ENCODE measurements around the gene AFF3. TPM values are rescaled to one million over a fixed set of nuclear protein-coding genes. Genes with fewer than 3 reads are reported as not detected.

The AFF3 gene
- total RNA-seq, 1 experiment from 2014 or later = 0.61 TPM

- H3K9me3 ChIP-seq (ENCODE audit: control insufficient read depth in 1 of 2, insufficient read depth in 1 of 2, low read depth in 1 of 2, low read length in 2 of 2) = no peaks in the 10 kb centered on the region
- intact Hi-C loops (cut with micrococcal nuclease) = no loop called here
- H3K4me3 ChIP-seq (replicated peaks in 1 of 2; ENCODE audit: low read depth in 1 of 2, low read length in 2 of 2) = no peak overlapping the region
- ATAC-seq = no peak
- no peaks in the 10 kb centered on the region for H3K9me2 ChIP-seq (ENCODE audit: insufficient read depth)
- H4K20me1 ChIP-seq (ENCODE audit: insufficient read depth) = no peaks in the 10 kb centered on the region
- no peak overlapping the region for H2AFZ ChIP-seq (ENCODE audit: low read depth, low read length, poor library complexity, severe bottlenecking)
- TF ChIP-seq ELF1 (IDR thresholded peaks at IDR 0.05; ENCODE audit: borderline replicate concordance, low read depth) (no peak), ATF3 (IDR thresholded peaks at IDR 0.05) (no peak), JUND (IDR thresholded peaks at IDR 0.05) (no peak), YY1 (IDR thresholded peaks at IDR 0.05; ENCODE audit: extremely low read depth, insufficient replicate concordance, low read depth, low read length) (no peak), FOSL1 (IDR thresholded peaks at IDR 0.05; ENCODE audit: low read depth) (no peak), SIN3A (IDR thresholded peaks at IDR 0.05; ENCODE audit: low read depth) (no peak), RAD21 (IDR thresholded peaks at IDR 0.05; ENCODE audit: low read depth) (no peak), MAX (IDR thresholded peaks at IDR 0.05) (no peak), TCF7L2 (IDR thresholded peaks at IDR 0.05; ENCODE audit: borderline replicate concordance, extremely low read depth, insufficient read depth, insufficient read length) (no peak), CTCF (IDR thresholded peaks at IDR 0.05 in 2 of 3, conservative IDR thresholded peaks at IDR 0.05 in 1 of 3; ENCODE audit: borderline replicate concordance in 1 of 3, insufficient read depth in 1 of 3, low read depth in 2 of 3, low read length in 2 of 3) (no peak), SRF (IDR thresholded peaks at IDR 0.05; ENCODE audit: low read depth) (no peak), EZH2 (IDR thresholded peaks at IDR 0.05) (no peak), EGR1 (IDR thresholded peaks at IDR 0.05; ENCODE audit: low read depth) (no peak), ZNF274 (IDR thresholded peaks at IDR 0.05; ENCODE audit: low read depth, low read length) (no peak)
- no peaks in the 10 kb centered on the region for H3K36me3 ChIP-seq (ENCODE audit: control insufficient read depth in 1 of 2, insufficient read depth in 2 of 2, low read length in 2 of 2)
- CTCF ChIA-PET = no interaction called here
- no peak for DNase-seq (ENCODE audit: low read depth, low spot score)
- no peak overlapping the region for H3K9ac ChIP-seq (ENCODE audit: low read length)
- H3K27me3 ChIP-seq (ENCODE audit: insufficient read depth, low read length) = peaks cover 15% of the 10 kb centered on the region
- RAD21 ChIA-PET (ENCODE audit: low non-redundant PET in 1 of 2, low total read pairs in 2 of 2, uncharacterized antibody in 2 of 2, unreplicated experiment in 2 of 2) = no interaction called here
- H3K27ac ChIP-seq (ENCODE audit: low read depth, low read length) = no peak overlapping the region
- no peaks in the 10 kb centered on the region for H3K79me2 ChIP-seq (ENCODE audit: insufficient read depth, low read length)
- POLR2A ChIA-PET = no interaction called here
- no peak overlapping the region for H3K4me2 ChIP-seq (ENCODE audit: low read length)
- H3K4me1 ChIP-seq (ENCODE audit: control insufficient read depth in 1 of 2, insufficient read depth in 2 of 2, low read length in 2 of 2) = no peaks in the 10 kb centered on the region
- BruUV-seq (replicated peaks) = no TSS peak
These were observed 6.1 kb downstream of the AFF3 start for GRCh38 chr2:100136310-100136709.

Data from HCT116 (cell line).